GM21515 (cell line): ENCODE measurements around the gene F5.

Experiments used
- ATAC-seq: cut with Tn5 transposase; IDR thresholded peaks from one replicate; pipeline ENCODE4 v1.9.1; 2021; ENCODE audit not compliant: unreplicated experiment

Gene F5

GRCh38 chr1:169484101-169484500, 102.2 kb downstream of the F5 start:
- ATAC-seq, result no peak

- ATAC-seq, result no peak
These were observed 102.7 kb downstream of the F5 start for GRCh38 chr1:169483500-169483966.

- no peak for ATAC-seq
These were observed 106.8 kb downstream of the F5 start for GRCh38 chr1:169479363-169480066.

- ATAC-seq, result no peak
These were observed 108.1 kb downstream of the F5 start for GRCh38 chr1:169478094-169478672.

- no peak for ATAC-seq
These were observed 110.4 kb downstream of the F5 start for GRCh38 chr1:169475806-169476387.

- no peak for ATAC-seq
These were observed 111.8 kb downstream of the F5 start for GRCh38 chr1:169474302-169474995.

GRCh38 chr1:169473347-169473746, 112.9 kb downstream of the F5 start:
- no peak for ATAC-seq

GRCh38 chr1:169472738-169473137, 113.5 kb downstream of the F5 start:
- no peak for ATAC-seq

GRCh38 chr1:169468982-169469381, 117.3 kb downstream of the F5 start:
- no peak for ATAC-seq

GRCh38 chr1:169466259-169467230, 119.7 kb downstream of the F5 start:
- no peak for ATAC-seq

GRCh38 chr1:169465281-169465680, 121.0 kb downstream of the F5 start:
- ATAC-seq, result no peak
